OCI-LY3 (cell line): Measurements from ENCODE around the gene MRPS35.

Source experiments
- H2AFZ ChIP-seq: fragments of 200-600, 300-600 bp; shearing (Covaris generic); 2 replicates; pipeline ENCODE4 v1.6.0; 2014; ENCODE audit warnings: antibody characterized with exemption, low read depth, low read length
- H3K27ac ChIP-seq: fragments of 200-600, 300-600 bp; sonication (generic); 2 replicates; pipeline ENCODE4 v1.5.1; 2014; ENCODE audit warnings: mild to moderate bottlenecking, low read length, moderate library complexity, mixed read lengths
- H3K27me3 ChIP-seq: fragments of 200-600, 300-600 bp; sonication (generic); 2 replicates; pipeline ENCODE4 v1.6.1; 2014; ENCODE audit warnings: low read depth, low read length, mixed read lengths
- H3K36me3 ChIP-seq: fragments of 200-600, 300-600 bp; sonication (generic); replicated peaks from 2 replicates; pipeline ENCODE3; 2014; ENCODE audit warnings: low read depth, low read length, mixed read lengths
- H3K4me1 ChIP-seq: fragments of 300-600, 200-600 bp; sonication (generic); 2 replicates; pipeline ENCODE4 v1.6.1; 2014; ENCODE audit warnings: low read length, mixed read lengths
- H3K4me2 ChIP-seq: fragments of 200-600, 300-600 bp; sonication (generic); 2 replicates; pipeline ENCODE4 v1.6.1; 2014; ENCODE audit warnings: low read length, mixed read lengths
- H3K4me3 ChIP-seq: fragments of 300-600, 200-600 bp; sonication (generic); 2 replicates; pipeline ENCODE4 v1.5.1; 2014; ENCODE audit warnings: antibody characterized with exemption, mild to moderate bottlenecking, low read length, moderate library complexity
- H3K79me2 ChIP-seq: fragments of 300-600, 200-600 bp; shearing (Covaris generic); 2 replicates; pipeline ENCODE4 v1.6.1; 2014; ENCODE audit warnings: mild to moderate bottlenecking, low read length, mixed read lengths
- H3K9ac ChIP-seq: fragments of 300-600, 200-600 bp; shearing (Covaris generic); 2 replicates; pipeline ENCODE4 v1.6.0; 2014; ENCODE audit warnings: mild to moderate bottlenecking, low read length, moderate library complexity
- H3K9me3 ChIP-seq: fragments of 200-600, 300-600 bp; shearing (Covaris generic); 2 replicates; pipeline ENCODE4 v1.6.1; 2014; ENCODE audit warnings: low read length, mixed read lengths; ENCODE audit not compliant: insufficient read depth
- H4K20me1 ChIP-seq: fragments of 200-600, 300-600 bp; sonication (generic); 2 replicates; pipeline ENCODE4 v1.6.1; 2016; ENCODE audit warnings: low read length, mixed read lengths; ENCODE audit not compliant: insufficient read depth
- CTCF ChIP-seq: fragments of 200-600, 300-600 bp; sonication (generic); IDR thresholded peaks from 2 replicates; pipeline ENCODE4 v1.5.1; 2014; ENCODE audit warnings: antibody characterized with exemption, low read length, low read depth
- EZH2phosphoT487 ChIP-seq: fragments of 200-600 bp; shearing (Covaris generic); IDR thresholded peaks from 2 replicates; pipeline ENCODE4 v1.6.1; 2018; ENCODE audit warnings: antibody characterized with exemption, mixed run types, low read depth

Gene MRPS35

DNA sequence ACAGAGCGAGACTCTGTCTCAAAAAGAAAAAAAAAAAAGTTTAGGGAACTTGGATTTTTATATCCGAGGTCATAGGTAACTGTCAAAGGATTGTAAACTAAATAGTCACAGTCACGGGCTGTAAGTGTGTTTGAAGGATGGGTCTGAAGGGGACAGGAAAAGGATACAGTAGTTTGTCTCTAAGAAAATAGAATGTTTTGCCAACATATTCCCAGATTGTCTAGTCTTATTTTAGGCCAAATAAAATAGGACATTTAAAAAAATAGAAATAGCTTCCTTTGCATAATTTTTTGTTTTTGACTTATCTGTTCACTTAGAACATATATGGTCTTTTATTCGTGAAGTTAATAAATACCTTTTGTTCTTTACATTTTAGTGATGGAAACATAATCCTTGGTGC is 38.6 kb upstream of the MRPS35 start:
- Histone ChIP-seq H4K20me1 (no peaks in the 10 kb centered on the region), H3K4me2 (no peak overlapping the region), H3K79me2 (no peaks in the 10 kb centered on the region), H3K4me1 (no peaks in the 10 kb centered on the region), H3K27ac (no peak overlapping the region), H3K9ac (no peak overlapping the region), H3K27me3 (peaks cover 15% of the 10 kb centered on the region), H3K36me3 (no peaks in the 10 kb centered on the region), H3K9me3 (no peaks in the 10 kb centered on the region), H2AFZ (no peak overlapping the region), H3K4me3 (no peak overlapping the region)
- TF ChIP-seq EZH2phosphoT487 (no peak), CTCF (no peak)

DNA sequence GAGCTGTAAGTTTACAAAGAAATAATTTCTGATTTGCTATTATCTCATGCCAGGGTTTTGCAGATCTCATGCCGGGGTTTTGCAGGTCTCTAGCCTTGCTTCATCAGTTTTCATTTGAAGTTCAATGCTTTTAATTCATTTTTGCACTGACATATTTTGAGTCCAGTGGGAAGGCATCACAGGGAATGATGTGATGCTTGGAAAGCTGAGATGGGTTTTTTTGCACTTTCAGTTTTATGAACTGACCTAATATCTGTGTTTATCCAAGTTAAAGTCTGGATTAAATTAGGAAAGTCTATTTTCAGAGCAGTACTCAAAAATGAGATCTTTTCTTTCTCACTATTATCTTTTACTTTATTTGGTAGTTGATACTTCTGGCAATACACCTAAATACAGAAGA is 38.0 kb upstream of the MRPS35 start:
- H3K9ac ChIP-seq, result no peak overlapping the region
- H3K4me1 ChIP-seq, result no peaks in the 10 kb centered on the region
- peaks cover 21% of the 10 kb centered on the region for H3K27me3 ChIP-seq
- H3K4me3 ChIP-seq, result no peak overlapping the region
- H3K9me3 ChIP-seq, result no peaks in the 10 kb centered on the region
- no peaks in the 10 kb centered on the region for H4K20me1 ChIP-seq
- H3K79me2 ChIP-seq, result no peaks in the 10 kb centered on the region
- no peak overlapping the region for H3K4me2 ChIP-seq
- no peak overlapping the region for H2AFZ ChIP-seq
- no peak for TF ChIP-seq CTCF
- TF ChIP-seq EZH2phosphoT487, result no peak
- H3K36me3 ChIP-seq, result no peaks in the 10 kb centered on the region
- no peak overlapping the region for H3K27ac ChIP-seq

- Histone ChIP-seq H3K79me2 (no peaks in the 10 kb centered on the region), H4K20me1 (no peaks in the 10 kb centered on the region), H2AFZ (no peak overlapping the region), H3K27me3 (peaks cover 23% of the 10 kb centered on the region), H3K9me3 (no peaks in the 10 kb centered on the region), H3K4me1 (no peaks in the 10 kb centered on the region), H3K36me3 (no peaks in the 10 kb centered on the region), H3K4me3 (no peak overlapping the region), H3K9ac (no peak overlapping the region), H3K4me2 (no peak overlapping the region), H3K27ac (no peak overlapping the region)
- TF ChIP-seq EZH2phosphoT487 (no peak), CTCF (no peak)
Observed at GRCh38 chr12:27673101-27673718, 37.4 kb upstream of the MRPS35 start.

GRCh38 chr12:27674989-27675388 is 35.6 kb upstream of the MRPS35 start:
- Histone ChIP-seq H2AFZ (no peak overlapping the region), H3K9me3 (no peaks in the 10 kb centered on the region), H3K27ac (no peak overlapping the region), H3K4me1 (no peaks in the 10 kb centered on the region), H3K36me3 (no peaks in the 10 kb centered on the region), H3K27me3 (peaks cover 23% of the 10 kb centered on the region), H3K4me3 (no peak overlapping the region), H3K4me2 (no peak overlapping the region), H3K79me2 (no peaks in the 10 kb centered on the region), H4K20me1 (no peaks in the 10 kb centered on the region), H3K9ac (no peak overlapping the region)
- TF ChIP-seq EZH2phosphoT487 (no peak), CTCF (no peak)
